ENCODE results near the gene COL20A1.

The COL20A1 gene

DNA sequence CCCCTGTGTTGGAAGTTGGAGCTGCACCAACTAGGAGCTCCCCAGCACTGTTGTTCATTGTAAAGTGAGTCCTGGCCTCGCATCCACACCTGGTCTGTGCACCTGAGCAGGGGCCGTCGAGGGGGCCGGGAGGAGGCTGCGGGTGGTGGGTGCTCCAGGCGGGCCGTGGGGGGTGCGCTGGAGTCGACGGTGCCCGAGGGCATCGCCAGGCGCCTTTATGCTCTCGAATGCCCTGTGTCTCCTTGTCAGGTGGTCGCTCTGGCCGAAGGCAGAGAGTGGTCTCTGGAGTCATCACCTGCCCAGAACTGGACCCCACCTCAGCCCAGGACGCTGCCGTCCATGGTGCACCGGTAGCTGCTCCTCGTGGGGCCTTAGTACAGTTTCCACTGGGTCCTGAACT is 16.0 kb upstream of the COL20A1 start:
- TF ChIP-seq FOXP2 (optimal IDR thresholded peaks at IDR 0.05; ENCODE audit: borderline replicate concordance, extremely low read depth, extremely low read length, insufficient read depth) (no peak), POLR2AphosphoS5 (IDR thresholded peaks at IDR 0.05; ENCODE audit: low read depth, low read length) (no peak), REST (IDR thresholded peaks at IDR 0.05; ENCODE audit: insufficient read depth in 1 of 2, low read depth in 2 of 2, low read length in 2 of 2) (no peak), TAF1 (IDR thresholded peaks at IDR 0.05; ENCODE audit: borderline replicate concordance, insufficient read depth, low read length) (no peak), SIN3A (IDR thresholded peaks at IDR 0.05; ENCODE audit: borderline replicate concordance, insufficient read depth, low read length) (no peak)

DNA sequence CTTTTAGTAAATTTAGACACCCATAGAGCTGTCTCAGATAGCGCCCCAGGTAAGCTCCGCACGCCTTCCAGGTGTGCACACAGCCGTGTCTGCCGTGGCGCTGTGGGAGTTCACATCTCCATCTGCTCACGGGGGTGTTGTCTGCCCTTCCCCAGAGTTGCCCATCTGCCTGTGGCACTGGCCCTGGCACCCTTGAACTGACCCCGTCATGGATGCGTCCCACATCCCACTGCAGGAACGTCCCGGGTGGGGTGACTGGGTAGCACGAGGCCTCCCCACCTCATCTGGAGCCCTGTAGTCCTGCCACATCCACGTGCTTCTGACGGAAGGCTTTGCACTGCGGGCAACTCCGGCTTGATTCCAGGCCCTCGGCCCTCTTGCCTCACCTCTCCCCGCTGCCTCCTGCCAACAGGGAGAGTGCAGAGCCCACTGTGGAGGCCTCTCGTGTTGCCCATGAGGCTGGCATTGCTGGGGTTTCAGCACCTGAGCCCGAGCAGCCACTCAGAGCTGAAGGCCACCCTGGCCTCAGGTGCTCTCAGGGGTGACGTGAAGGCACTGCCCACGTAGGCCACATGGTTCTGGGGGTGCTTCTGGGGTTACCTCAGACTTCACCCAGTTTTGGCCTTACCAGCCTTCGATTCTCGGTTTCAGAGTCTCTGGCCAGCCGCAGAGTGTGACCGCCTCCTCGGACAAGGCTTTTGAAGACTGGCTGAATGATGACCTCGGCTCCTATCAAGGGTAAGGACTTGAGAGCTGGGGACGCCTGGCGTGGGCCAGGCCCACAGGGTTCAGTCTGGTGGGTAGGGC is 15.3 kb upstream of the COL20A1 start:
- TF ChIP-seq SIN3A (IDR thresholded peaks at IDR 0.05; ENCODE audit: borderline replicate concordance, insufficient read depth, low read length) (no peak), TAF1 (IDR thresholded peaks at IDR 0.05; ENCODE audit: borderline replicate concordance, insufficient read depth, low read length) (no peak), POLR2AphosphoS5 (IDR thresholded peaks at IDR 0.05; ENCODE audit: low read depth, low read length) (no peak), FOXP2 (optimal IDR thresholded peaks at IDR 0.05; ENCODE audit: borderline replicate concordance, extremely low read depth, extremely low read length, insufficient read depth) (no peak), REST (IDR thresholded peaks at IDR 0.05; ENCODE audit: insufficient read depth in 1 of 2, low read depth in 2 of 2, low read length in 2 of 2) (no peak)

- TF ChIP-seq TAF1 (IDR thresholded peaks at IDR 0.05; ENCODE audit: borderline replicate concordance, insufficient read depth, low read length) (no peak), SIN3A (IDR thresholded peaks at IDR 0.05; ENCODE audit: borderline replicate concordance, insufficient read depth, low read length) (no peak), POLR2AphosphoS5 (IDR thresholded peaks at IDR 0.05; ENCODE audit: low read depth, low read length) (no peak), FOXP2 (optimal IDR thresholded peaks at IDR 0.05; ENCODE audit: borderline replicate concordance, extremely low read depth, extremely low read length, insufficient read depth) (no peak), REST (IDR thresholded peaks at IDR 0.05; ENCODE audit: insufficient read depth in 1 of 2, low read depth in 2 of 2, low read length in 2 of 2) (no peak)
These were observed 14.3 kb upstream of the COL20A1 start for GRCh38 chr20:63278661-63279060.

GRCh38 chr20:63279931-63280330 is 13.1 kb upstream of the COL20A1 start:
- TF ChIP-seq REST (IDR thresholded peaks at IDR 0.05; ENCODE audit: insufficient read depth in 1 of 2, low read depth in 2 of 2, low read length in 2 of 2) (no peak), FOXP2 (optimal IDR thresholded peaks at IDR 0.05; ENCODE audit: borderline replicate concordance, extremely low read depth, extremely low read length, insufficient read depth) (no peak), POLR2AphosphoS5 (IDR thresholded peaks at IDR 0.05; ENCODE audit: low read depth, low read length) (no peak), SIN3A (IDR thresholded peaks at IDR 0.05; ENCODE audit: borderline replicate concordance, insufficient read depth, low read length) (no peak), TAF1 (IDR thresholded peaks at IDR 0.05; ENCODE audit: borderline replicate concordance, insufficient read depth, low read length) (no peak)

Measured in PFSK-1 (cell line).